HG02763 (cell line): ENCODE data around the gene CKS2.

Source experiments
- ATAC-seq: cut with Tn5 transposase; IDR thresholded peaks from one replicate; pipeline ENCODE4 v1.9.1; 2021; ENCODE audit warnings: mild to moderate bottlenecking, moderate library complexity; ENCODE audit not compliant: unreplicated experiment

The CKS2 gene

DNA sequence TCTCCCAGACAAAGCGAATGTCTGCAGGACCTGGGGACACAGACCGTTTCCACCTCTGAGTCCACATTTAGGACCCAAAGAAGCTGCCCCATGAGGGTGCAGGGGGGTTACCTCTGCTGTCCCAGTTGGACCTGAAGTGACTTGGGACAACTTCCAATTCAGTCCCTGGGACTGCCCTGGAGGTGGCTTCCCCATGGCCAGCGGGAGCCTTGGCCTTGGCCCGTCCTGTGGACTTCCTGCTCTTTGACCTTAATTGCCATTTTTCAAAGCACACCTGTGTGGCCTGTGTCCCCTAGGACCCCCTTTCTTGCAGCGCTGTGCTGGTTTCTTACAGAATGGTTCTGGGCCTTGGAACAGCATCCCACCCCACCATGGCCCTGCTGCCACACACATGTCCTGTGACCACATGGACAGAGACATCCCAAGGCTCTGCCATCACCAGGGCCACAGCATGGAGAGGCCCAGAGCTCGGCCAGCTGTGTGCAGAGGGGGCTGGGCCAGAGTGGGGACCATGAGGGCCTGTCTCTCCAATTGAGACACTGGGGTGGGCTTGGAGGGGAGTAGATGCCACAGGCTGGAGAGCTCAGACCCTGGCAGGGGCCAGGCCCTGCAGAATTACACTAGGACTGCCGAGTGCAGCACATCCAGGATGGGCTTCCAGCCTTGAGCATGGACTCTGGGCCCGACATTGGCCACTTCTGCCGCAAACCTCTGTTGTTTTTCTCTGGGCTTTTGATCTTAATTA, 53.1 kb downstream of the CKS2 start:
- ATAC-seq: no peak

DNA sequence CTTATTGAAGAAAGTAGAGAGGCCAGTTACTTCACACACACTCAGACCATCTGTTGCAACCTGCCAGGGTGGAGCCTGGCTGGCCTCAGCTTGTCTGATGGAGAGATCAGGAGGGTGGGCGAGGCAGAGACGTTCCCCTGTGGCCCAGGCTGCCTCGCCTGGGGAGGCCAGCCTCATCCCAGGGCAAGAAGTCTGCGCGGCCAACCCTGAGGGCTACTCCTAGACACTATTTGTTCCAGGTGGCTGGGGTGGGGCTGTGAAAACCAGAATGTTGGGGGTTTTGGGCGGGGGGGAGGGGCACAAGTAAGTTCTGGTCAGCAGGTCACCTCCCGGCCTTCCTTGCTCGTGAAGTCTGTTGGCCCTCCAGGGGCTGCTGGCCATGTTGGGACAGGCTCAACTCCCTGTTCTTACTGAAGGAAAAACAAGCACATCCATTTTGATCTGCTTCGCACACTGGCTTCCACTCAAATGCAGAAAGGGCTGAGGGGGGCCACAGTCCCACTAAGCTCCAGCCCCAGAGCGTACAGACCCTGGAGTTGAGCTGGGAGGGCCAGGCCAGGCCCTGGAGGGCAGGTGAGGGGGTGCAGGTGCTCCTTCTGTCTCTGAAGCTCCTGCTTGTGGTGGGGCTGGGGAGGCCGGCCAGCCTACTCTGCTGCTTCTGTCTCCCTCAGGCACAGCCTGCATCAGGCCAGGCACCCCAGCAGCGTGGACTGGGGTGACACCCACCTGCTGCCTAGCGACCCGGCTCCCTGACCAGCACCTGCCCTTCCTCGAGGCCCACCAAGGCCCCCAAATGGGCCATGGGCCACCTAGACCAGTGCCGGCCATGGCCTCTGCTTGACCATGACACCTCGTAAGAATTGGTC, 53.9 kb downstream of the CKS2 start:
- ATAC-seq: no peak

- no peak for ATAC-seq
Observed at GRCh38 chr9:89365532-89365912, 54.5 kb downstream of the CKS2 start.
